Loucy (cell line): ENCODE data around the gene RBM18.

Experiments used
- H2AFZ ChIP-seq: fragments of 200-600 bp; sonication (generic); 2 replicates; pipeline ENCODE4 v1.6.0; 2016; ENCODE audit warnings: antibody characterized with exemption, mild to moderate bottlenecking, low read length, moderate library complexity
- H3F3A ChIP-seq: fragments of 200-600 bp; 2 replicates; pipeline ENCODE4 v1.6.0; 2016; ENCODE audit warnings: antibody characterized with exemption, low read depth, mild to moderate bottlenecking
- H3K27me3 ChIP-seq: fragments of 200-600 bp; sonication (generic); 2 replicates; pipeline ENCODE4 v1.6.1; 2014; ENCODE audit warnings: low read length, mild to moderate bottlenecking; ENCODE audit not compliant: insufficient read depth, poor library complexity, severe bottlenecking
- H3K36me3 ChIP-seq: fragments of 200-600 bp; sonication (generic); 2 replicates; pipeline ENCODE4 v1.6.1; 2016; ENCODE audit warnings: low read length; ENCODE audit not compliant: insufficient read depth
- H3K4me1 ChIP-seq: fragments of 200-600 bp; sonication (generic); 2 replicates; pipeline ENCODE4 v1.5.1; 2014; ENCODE audit warnings: low read length, mild to moderate bottlenecking; ENCODE audit not compliant: insufficient read depth, poor library complexity, severe bottlenecking
- H3K4me2 ChIP-seq: fragments of 200-600 bp; sonication (generic); 2 replicates; pipeline ENCODE4 v1.6.0; 2014; ENCODE audit warnings: antibody characterized with exemption, low read length, low read depth, mild to moderate bottlenecking; ENCODE audit not compliant: poor library complexity, severe bottlenecking
- H3K4me3 ChIP-seq: fragments of 200-600 bp; sonication (generic); 2 replicates; pipeline ENCODE4 v1.5.1; 2014; ENCODE audit warnings: low read length, mild to moderate bottlenecking, mixed read lengths; ENCODE audit not compliant: poor library complexity, severe bottlenecking
- H3K79me2 ChIP-seq: fragments of 200-600 bp; sonication (generic); 2 replicates; pipeline ENCODE4 v1.6.1; 2014; ENCODE audit warnings: low read length; ENCODE audit not compliant: insufficient read depth
- H3K9ac ChIP-seq: fragments of 200-600 bp; sonication (generic); 2 replicates; pipeline ENCODE4 v1.6.0; 2014; ENCODE audit warnings: mild to moderate bottlenecking, low read depth, low read length, moderate library complexity; ENCODE audit not compliant: poor library complexity, severe bottlenecking
- H3K9me2 ChIP-seq: fragments of 200-600 bp; sonication (generic); replicated peaks from 2 replicates; pipeline ENCODE4 v1.6.1; 2016; ENCODE audit warnings: low read depth, low read length, mixed read lengths
- H3K9me3 ChIP-seq: fragments of 200-600 bp; sonication (generic); 2 replicates; pipeline ENCODE4 v1.6.1; 2014; ENCODE audit warnings: mild to moderate bottlenecking, antibody characterized with exemption, low read length, low read depth; ENCODE audit not compliant: insufficient read depth
- H4K20me1 ChIP-seq: fragments of 200-600 bp; sonication (generic); 2 replicates; pipeline ENCODE4 v1.6.0; 2014; ENCODE audit warnings: antibody characterized with exemption, low read length, mild to moderate bottlenecking; ENCODE audit not compliant: insufficient read depth, poor library complexity, severe bottlenecking
- EZH2phosphoT487 ChIP-seq: fragments of 200-600 bp; IDR thresholded peaks from 2 replicates; pipeline ENCODE4 v1.6.1; 2018; ENCODE audit warnings: antibody characterized with exemption, mild to moderate bottlenecking, moderate library complexity, borderline replicate concordance
- TF ChIP-seq, protein P1 (sequence below): fragments of 200-600 bp; sonication (generic); conservative IDR thresholded peaks from 2 replicates; pipeline ENCODE4 v1.5.1; 2014; ENCODE audit warnings: mild to moderate bottlenecking, antibody characterized with exemption, low read length

Gene RBM18

DNA sequence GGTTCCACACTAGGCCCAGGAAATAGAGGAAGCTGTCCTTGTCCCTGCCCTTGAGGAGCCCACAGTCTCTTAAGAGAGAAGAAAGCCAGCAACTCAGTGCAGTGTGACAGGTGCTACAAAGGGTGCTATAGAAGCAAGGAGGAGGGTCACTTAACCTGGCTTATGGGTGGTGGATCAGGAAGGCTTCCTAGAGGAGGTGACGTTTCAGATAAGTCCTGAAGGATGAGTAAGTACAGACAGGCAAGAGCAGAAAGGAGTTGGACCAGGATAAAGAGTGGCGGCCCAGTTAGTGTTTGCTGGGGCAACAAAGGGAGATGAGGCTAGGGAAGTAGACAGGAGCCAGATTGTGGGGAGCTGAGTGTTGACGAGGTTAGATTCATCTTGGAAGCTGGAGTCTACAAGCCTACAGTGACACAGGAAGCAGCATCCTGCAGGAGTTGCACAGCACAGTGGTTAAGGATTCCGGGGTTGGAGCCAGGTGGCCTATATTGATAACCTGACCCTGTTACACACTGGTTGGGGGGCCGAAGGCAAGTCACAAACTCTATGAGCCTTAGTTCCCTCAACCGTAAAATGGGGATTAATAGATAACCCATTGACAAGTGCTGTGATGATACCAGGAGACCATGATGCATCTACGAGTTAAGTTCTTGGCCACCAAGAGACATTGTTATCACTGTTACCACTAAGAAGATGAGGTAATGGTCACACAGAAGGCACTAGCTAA, 30.5 kb downstream of the RBM18 start:
- no peaks in the 10 kb centered on the region for H4K20me1 ChIP-seq
- no peaks in the 10 kb centered on the region for H3K4me1 ChIP-seq
- H3K4me3 ChIP-seq = no peak overlapping the region
- H3K36me3 ChIP-seq = peaks cover 8% of the 10 kb centered on the region; the same call in 1 of the 2 replicates
- H3K4me2 ChIP-seq = no peak overlapping the region
- no peak overlapping the region for H2AFZ ChIP-seq
- H3K9ac ChIP-seq = no peak overlapping the region
- no peaks in the 10 kb centered on the region for H3K79me2 ChIP-seq
- no peaks in the 10 kb centered on the region for H3F3A ChIP-seq
- TF ChIP-seq EZH2phosphoT487 = no peak
- TF ChIP-seq, protein P1, sequence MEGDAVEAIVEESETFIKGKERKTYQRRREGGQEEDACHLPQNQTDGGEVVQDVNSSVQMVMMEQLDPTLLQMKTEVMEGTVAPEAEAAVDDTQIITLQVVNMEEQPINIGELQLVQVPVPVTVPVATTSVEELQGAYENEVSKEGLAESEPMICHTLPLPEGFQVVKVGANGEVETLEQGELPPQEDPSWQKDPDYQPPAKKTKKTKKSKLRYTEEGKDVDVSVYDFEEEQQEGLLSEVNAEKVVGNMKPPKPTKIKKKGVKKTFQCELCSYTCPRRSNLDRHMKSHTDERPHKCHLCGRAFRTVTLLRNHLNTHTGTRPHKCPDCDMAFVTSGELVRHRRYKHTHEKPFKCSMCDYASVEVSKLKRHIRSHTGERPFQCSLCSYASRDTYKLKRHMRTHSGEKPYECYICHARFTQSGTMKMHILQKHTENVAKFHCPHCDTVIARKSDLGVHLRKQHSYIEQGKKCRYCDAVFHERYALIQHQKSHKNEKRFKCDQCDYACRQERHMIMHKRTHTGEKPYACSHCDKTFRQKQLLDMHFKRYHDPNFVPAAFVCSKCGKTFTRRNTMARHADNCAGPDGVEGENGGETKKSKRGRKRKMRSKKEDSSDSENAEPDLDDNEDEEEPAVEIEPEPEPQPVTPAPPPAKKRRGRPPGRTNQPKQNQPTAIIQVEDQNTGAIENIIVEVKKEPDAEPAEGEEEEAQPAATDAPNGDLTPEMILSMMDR = no peak
- no peaks in the 10 kb centered on the region for H3K9me2 ChIP-seq
- no peaks in the 10 kb centered on the region for H3K9me3 ChIP-seq
- H3K27me3 ChIP-seq = no peaks in the 10 kb centered on the region

DNA sequence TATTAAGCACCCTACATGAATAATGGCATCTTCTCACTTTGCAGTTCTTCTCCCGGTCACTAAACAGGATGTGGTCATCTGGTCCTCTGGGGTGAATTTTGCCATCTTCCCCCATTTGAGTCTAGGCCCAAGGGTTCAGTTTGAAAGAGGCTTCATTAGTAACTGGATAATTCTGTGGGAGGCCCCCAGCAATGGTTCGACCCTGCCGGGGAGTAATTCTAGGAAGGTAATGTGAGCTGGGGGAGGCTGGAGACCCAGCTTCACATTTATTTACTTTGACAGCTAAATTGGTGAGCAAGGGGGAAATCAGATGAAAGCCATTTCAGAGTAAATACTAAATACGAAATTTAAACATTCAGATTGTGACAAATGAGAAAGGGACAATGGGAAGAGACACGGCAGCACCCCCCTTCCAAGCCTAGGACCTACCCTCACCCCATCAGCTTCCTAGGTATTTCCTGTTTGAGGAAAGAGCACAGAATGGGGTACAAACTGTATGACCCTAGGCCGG, 31.8 kb downstream of the RBM18 start:
- H3K36me3 ChIP-seq = no peaks in the 10 kb centered on the region
- no peak overlapping the region for H2AFZ ChIP-seq
- H3K4me1 ChIP-seq = no peaks in the 10 kb centered on the region
- no peaks in the 10 kb centered on the region for H3K27me3 ChIP-seq
- no peaks in the 10 kb centered on the region for H3K79me2 ChIP-seq
- no peak overlapping the region for H3K4me3 ChIP-seq
- no peaks in the 10 kb centered on the region for H3F3A ChIP-seq
- H3K4me2 ChIP-seq = no peak overlapping the region
- no peaks in the 10 kb centered on the region for H4K20me1 ChIP-seq
- no peaks in the 10 kb centered on the region for H3K9me3 ChIP-seq
- H3K9me2 ChIP-seq = no peaks in the 10 kb centered on the region
- TF ChIP-seq, protein P1 = no peak
- no peak for TF ChIP-seq EZH2phosphoT487
- H3K9ac ChIP-seq = no peak overlapping the region

DNA sequence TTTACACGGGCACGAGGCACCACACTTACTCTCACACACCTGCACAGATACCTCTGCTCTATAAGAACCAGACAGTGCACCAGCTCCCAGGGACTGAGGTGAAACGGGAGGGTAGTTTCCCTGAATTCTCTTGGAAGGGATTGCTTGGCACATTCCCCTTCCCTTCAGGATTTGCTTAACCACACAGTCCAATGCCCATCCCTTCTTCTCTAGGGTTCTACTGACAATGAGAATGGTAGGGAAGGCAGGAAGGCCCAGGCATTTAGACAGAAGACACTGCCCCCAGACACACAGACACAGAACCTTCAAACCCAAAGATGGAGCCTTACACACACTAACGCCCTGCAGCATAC, 35.2 kb downstream of the RBM18 start:
- no peaks in the 10 kb centered on the region for H3K36me3 ChIP-seq
- no peaks in the 10 kb centered on the region for H3K27me3 ChIP-seq
- no peak overlapping the region for H2AFZ ChIP-seq
- H3K79me2 ChIP-seq = no peaks in the 10 kb centered on the region
- no peaks in the 10 kb centered on the region for H3K9me3 ChIP-seq
- H3F3A ChIP-seq = no peaks in the 10 kb centered on the region
- no peaks in the 10 kb centered on the region for H3K4me1 ChIP-seq
- H3K4me3 ChIP-seq = no peak overlapping the region
- no peak overlapping the region for H3K9ac ChIP-seq
- TF ChIP-seq, protein P1 = no peak
- no peak for TF ChIP-seq EZH2phosphoT487
- H3K4me2 ChIP-seq = no peak overlapping the region
- H4K20me1 ChIP-seq = no peaks in the 10 kb centered on the region
- H3K9me2 ChIP-seq = no peaks in the 10 kb centered on the region
